Astrocyte (in vitro differentiated cells and primary cell): Measurements from ENCODE around the gene FSTL5.

ENCODE experiments used
- CTCF ChIP-seq: IDR thresholded peaks from 2 replicates; pipeline ENCODE4 v1.5.1; 2011; ENCODE audit warnings: low read depth, mild to moderate bottlenecking, inconsistent platforms, low read length, moderate library complexity; ENCODE audit not compliant: insufficient read depth
- EZH2 ChIP-seq: IDR thresholded peaks from 2 replicates; pipeline ENCODE4 v1.6.1; 2012; ENCODE audit warnings: mild to moderate bottlenecking, low read length, inconsistent platforms; ENCODE audit not compliant: insufficient read depth

- TF ChIP-seq CTCF (no peak), EZH2 (no peak)
These were observed 153.4 kb downstream of the FSTL5 start for GRCh38 chr4:162010362-162010761.
